Neural cell (in vitro differentiated cells): ENCODE measurements around the gene RAB21.

Source experiments
- EZH2 ChIP-seq: fragments of 200-600, 300-800 bp; shearing (Covaris generic), sonication (generic); IDR thresholded peaks from 2 replicates; pipeline ENCODE4 v1.6.1; 2014; ENCODE audit warnings: antibody characterized with exemption, low read length, borderline replicate concordance, mild to moderate bottlenecking; ENCODE audit not compliant: insufficient read depth, poor library complexity, severe bottlenecking
- MXI1 ChIP-seq: fragments of 450-650 bp; conservative IDR thresholded peaks from 2 replicates; pipeline ENCODE4 v1.6.1; 2014; ENCODE audit warnings: antibody characterized with exemption, mild to moderate bottlenecking; ENCODE audit not compliant: poor library complexity, severe bottlenecking
- SMC3 ChIP-seq: fragments of 450-650 bp; conservative IDR thresholded peaks from 2 replicates; pipeline ENCODE4 v1.6.1; 2014; ENCODE audit warnings: antibody characterized with exemption, mild to moderate bottlenecking, moderate library complexity; ENCODE audit not compliant: poor library complexity
- TF ChIP-seq, protein P1 (sequence below): fragments of 450-650 bp; IDR thresholded peaks from 2 replicates; pipeline ENCODE4 v1.5.1; 2014; ENCODE audit warnings: antibody characterized with exemption, mild to moderate bottlenecking, moderate library complexity; ENCODE audit not compliant: poor library complexity, severe bottlenecking

DNA sequence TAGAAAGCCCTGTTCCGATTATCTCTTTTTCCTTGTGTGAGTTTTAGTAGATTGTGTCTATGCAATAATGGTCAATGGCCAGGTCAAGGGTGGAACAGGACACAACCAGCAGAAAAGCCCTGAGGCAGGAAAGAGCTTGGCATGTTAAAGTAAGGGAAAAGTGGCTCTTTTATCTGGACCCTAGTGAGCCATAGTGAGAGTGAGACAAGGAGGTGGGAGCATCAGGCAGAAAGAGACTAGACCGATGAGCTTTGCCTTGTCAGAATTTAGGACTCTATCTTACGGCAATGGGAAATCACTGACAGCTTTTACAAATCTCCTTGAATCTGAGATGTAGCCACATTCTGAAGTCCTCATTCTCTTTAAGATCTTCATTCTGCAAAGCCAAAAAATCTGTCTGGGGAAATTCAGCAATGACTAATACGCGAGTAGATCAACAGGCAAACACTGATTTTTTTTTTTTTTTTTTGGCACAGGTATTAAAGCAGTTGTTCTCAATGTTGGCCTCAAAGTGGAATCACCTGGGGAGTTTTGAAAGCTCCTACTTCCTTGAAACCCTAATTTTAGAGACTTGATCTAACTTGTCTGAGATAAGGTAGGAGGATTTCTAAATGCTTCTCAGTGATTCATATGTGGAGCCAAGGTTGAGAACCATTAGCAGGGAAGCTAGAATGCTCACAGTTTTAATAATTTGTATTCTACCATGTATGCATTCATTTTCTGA, 34.9 kb upstream of the RAB21 start:
- TF ChIP-seq, protein P1, sequence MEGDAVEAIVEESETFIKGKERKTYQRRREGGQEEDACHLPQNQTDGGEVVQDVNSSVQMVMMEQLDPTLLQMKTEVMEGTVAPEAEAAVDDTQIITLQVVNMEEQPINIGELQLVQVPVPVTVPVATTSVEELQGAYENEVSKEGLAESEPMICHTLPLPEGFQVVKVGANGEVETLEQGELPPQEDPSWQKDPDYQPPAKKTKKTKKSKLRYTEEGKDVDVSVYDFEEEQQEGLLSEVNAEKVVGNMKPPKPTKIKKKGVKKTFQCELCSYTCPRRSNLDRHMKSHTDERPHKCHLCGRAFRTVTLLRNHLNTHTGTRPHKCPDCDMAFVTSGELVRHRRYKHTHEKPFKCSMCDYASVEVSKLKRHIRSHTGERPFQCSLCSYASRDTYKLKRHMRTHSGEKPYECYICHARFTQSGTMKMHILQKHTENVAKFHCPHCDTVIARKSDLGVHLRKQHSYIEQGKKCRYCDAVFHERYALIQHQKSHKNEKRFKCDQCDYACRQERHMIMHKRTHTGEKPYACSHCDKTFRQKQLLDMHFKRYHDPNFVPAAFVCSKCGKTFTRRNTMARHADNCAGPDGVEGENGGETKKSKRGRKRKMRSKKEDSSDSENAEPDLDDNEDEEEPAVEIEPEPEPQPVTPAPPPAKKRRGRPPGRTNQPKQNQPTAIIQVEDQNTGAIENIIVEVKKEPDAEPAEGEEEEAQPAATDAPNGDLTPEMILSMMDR = no peak
- TF ChIP-seq MXI1 (no peak), EZH2 (no peak), SMC3 (no peak)
